Astrocyte of the cerebellum (primary cell): ENCODE data around the gene THAP11.

Experiments used
- DNase-seq: peaks from one replicate; pipeline ENCODE4 v3.0.0-alpha.2; 2011; ENCODE audit warnings: low read depth
- H3K4me3 ChIP-seq: 2 replicates; pipeline ENCODE4 v1.5.1; 2011; ENCODE audit warnings: mild to moderate bottlenecking, low read depth, low read length, moderate library complexity
- CTCF ChIP-seq: IDR thresholded peaks from 2 replicates; pipeline ENCODE4 v1.5.1; 2012; ENCODE audit warnings: low read length, low read depth, moderate library complexity, mild to moderate bottlenecking; ENCODE audit errors: missing control alignments
- in situ Hi-C: cut with HindIII; loops from 2 replicates; pipeline ENCODE4 v1.10.0; 2017; ENCODE audit warnings: low sequenced_read_pairs

The THAP11 gene

GRCh38 chr16:67848118-67848517 lies 6.0 kb downstream of the THAP11 start:
- in situ Hi-C loops = no loop called here
- no peak for DNase-seq
- no peak for TF ChIP-seq CTCF
- H3K4me3 ChIP-seq = peak overlapping the region; percentile 97

GRCh38 chr16:67853670-67854069 lies 11.6 kb downstream of the THAP11 start:
- in situ Hi-C loops = no loop called here
- no peak for DNase-seq
- TF ChIP-seq CTCF = no peak
- H3K4me3 ChIP-seq = no peak overlapping the region

- in situ Hi-C loops = no loop called here
- no peak overlapping the region for H3K4me3 ChIP-seq
- no peak for DNase-seq
- TF ChIP-seq CTCF = no peak
Observed at GRCh38 chr16:67855789-67856188, 13.7 kb downstream of the THAP11 start.

GRCh38 chr16:67856927-67857546 lies 14.9 kb downstream of the THAP11 start:
- DNase-seq = no peak
- TF ChIP-seq CTCF = no peak
- in situ Hi-C loops = no loop called here
- H3K4me3 ChIP-seq = no peak overlapping the region

- no peak overlapping the region for H3K4me3 ChIP-seq
- peak; percentile 65 for DNase-seq
- in situ Hi-C loops = no loop called here
- TF ChIP-seq CTCF = no peak
Observed at GRCh38 chr16:67857547-67858233, 15.6 kb downstream of the THAP11 start.

- in situ Hi-C loops = no loop called here
- H3K4me3 ChIP-seq = no peak overlapping the region
- DNase-seq = no peak
- no peak for TF ChIP-seq CTCF
Observed at GRCh38 chr16:67858500-67858899, 16.4 kb downstream of the THAP11 start.
